Common myeloid progenitor, CD34-positive (primary cell): ENCODE results near the gene GABRG3.

Experiments
- CTCF ChIA-PET: fragments of 350-600 bp; sonication (Branson Sonifier 250); formaldehyde crosslinking; loops from one replicate; lab custom pipeline; 2021; ENCODE audit warnings: antibody characterized with exemption; lab: Charles Lee
- POLR2A ChIA-PET: fragments of 350-600 bp; sonication (Branson Sonifier 250); formaldehyde crosslinking; loops from one replicate; lab custom pipeline; 2021; ENCODE audit warnings: antibody characterized with exemption; lab: Charles Lee
- DNase-seq, 3 donors: peaks; one replicate each; pipeline versions ENCODE4 v3.0.0 to v3.0.0-alpha.2; 2013
- H3K27ac ChIP-seq, 2 experiments: 1 replicate in 1 of 2; 2 replicates in 1 of 2; pipeline ENCODE4 v1.7.0; 2013; ENCODE audit warnings: inconsistent platforms in 2 of 2, low read length in 2 of 2, mild to moderate bottlenecking in 2 of 2, low read depth in 1 of 2, moderate library complexity in 1 of 2; ENCODE audit not compliant: severe bottlenecking in 2 of 2, insufficient read depth in 1 of 2, poor library complexity in 1 of 2
- H3K27me3 ChIP-seq, 5 experiments: replicated peaks in 2 of 5; 1 replicate in 3 of 5; 2 replicates in 2 of 5; pipeline versions ENCODE4 v1.6.1 to v1.7.0; 2013; ENCODE audit warnings: low read length in 4 of 5, mild to moderate bottlenecking in 2 of 5, moderate library complexity in 2 of 5, inconsistent platforms in 1 of 5; ENCODE audit not compliant: insufficient read depth in 5 of 5, control insufficient read depth in 4 of 5
- H3K36me3 ChIP-seq, 4 experiments: 1 replicate in 2 of 4; 2 replicates in 2 of 4; pipeline versions ENCODE4 v1.6.1 to v1.7.0; 2013; ENCODE audit warnings: low read length in 3 of 4, control low read depth in 1 of 4, mild to moderate bottlenecking in 1 of 4; ENCODE audit not compliant: control insufficient read depth in 4 of 4, insufficient read depth in 4 of 4
- H3K4me1 ChIP-seq, 4 experiments: 1 replicate in 3 of 4; 2 replicates in 1 of 4; pipeline versions ENCODE4 v1.6.1 to v1.7.1; 2013; ENCODE audit warnings: low read length in 3 of 4, mild to moderate bottlenecking in 3 of 4, control low read depth in 1 of 4, inconsistent platforms in 1 of 4, moderate library complexity in 1 of 4; ENCODE audit not compliant: control insufficient read depth in 4 of 4, insufficient read depth in 4 of 4; ENCODE audit errors: control extremely low read depth in 1 of 4
- H3K4me3 ChIP-seq, 7 experiments: 1 replicate in 4 of 7; 2 replicates in 3 of 7; pipeline versions ENCODE4 v1.5.1 to v1.7.0; 2013; ENCODE audit warnings: mild to moderate bottlenecking in 7 of 7, low read length in 6 of 7, moderate library complexity in 6 of 7, inconsistent platforms in 2 of 7, low read depth in 2 of 7, control low read depth in 1 of 7; ENCODE audit not compliant: insufficient read depth in 4 of 7, control insufficient read depth in 1 of 7; ENCODE audit errors: extremely low read depth in 1 of 7
- H3K9me3 ChIP-seq, 5 experiments: 1 replicate in 4 of 5; 2 replicates in 1 of 5; pipeline versions ENCODE4 v1.6.1 to v1.7.1; 2013; ENCODE audit warnings: low read length in 4 of 5, mild to moderate bottlenecking in 2 of 5, inconsistent platforms in 1 of 5, low read depth in 1 of 5, moderate library complexity in 1 of 5; ENCODE audit not compliant: control insufficient read depth in 4 of 5, insufficient read depth in 2 of 5; ENCODE audit errors: control extremely low read depth in 1 of 5
- WGBS: methylation state at CpG from one replicate; pipeline ENCODE4 v1.1.5; 2013; ENCODE audit not compliant: insufficient coverage; 5-methylcytosine and 5-hydroxymethylcytosine counted together

Gene GABRG3

DNA sequence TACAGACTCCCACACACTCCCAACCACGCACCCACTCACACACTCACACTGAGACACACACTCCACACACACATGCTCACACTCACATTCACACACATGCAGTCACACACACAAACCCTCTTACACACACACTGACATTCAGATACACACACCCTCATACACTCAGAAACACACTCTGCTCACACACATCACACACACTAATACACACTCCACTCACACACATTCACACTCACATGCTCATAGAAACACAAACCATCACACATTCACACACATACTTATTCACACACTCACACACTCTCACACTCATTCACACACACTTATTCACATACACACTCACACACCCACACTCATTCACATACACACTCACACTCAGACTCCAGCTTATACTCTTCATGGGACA, 618.8 kb downstream of the GABRG3 start:
- DNase-seq = no peak
- Histone ChIP-seq H3K4me3 (no peak overlapping the region), H3K4me1 (no peaks in the 10 kb centered on the region), H3K27ac (no peak overlapping the region), H3K36me3 (no peaks in the 10 kb centered on the region), H3K27me3 (peaks cover 0 to 12% (median 3%) of the 10 kb centered on the region in 5 experiments), H3K9me3 (no peaks in the 10 kb centered on the region)
- ChIA-PET POLR2A (no interaction called here), CTCF (no interaction called here)
- WGBS = 100% methylated on average over 1 of the region's 1 CpG
